Activated CD4-positive, alpha-beta T cell treated with anti-CD3 and anti-CD28 coated beads for 4 hours (primary cell): ENCODE data around the gene RNF186.
"Not testable (repeated sequence)": the region's sequence is repeated elsewhere in the genome, so short reads cannot be mapped to it uniquely, and the experiment has no call there.

Experiments used
- DNase-seq, 2 donors: peaks; one replicate each; pipeline ENCODE4 v3.0.0-alpha.2; 2020

The RNF186 gene

DNA sequence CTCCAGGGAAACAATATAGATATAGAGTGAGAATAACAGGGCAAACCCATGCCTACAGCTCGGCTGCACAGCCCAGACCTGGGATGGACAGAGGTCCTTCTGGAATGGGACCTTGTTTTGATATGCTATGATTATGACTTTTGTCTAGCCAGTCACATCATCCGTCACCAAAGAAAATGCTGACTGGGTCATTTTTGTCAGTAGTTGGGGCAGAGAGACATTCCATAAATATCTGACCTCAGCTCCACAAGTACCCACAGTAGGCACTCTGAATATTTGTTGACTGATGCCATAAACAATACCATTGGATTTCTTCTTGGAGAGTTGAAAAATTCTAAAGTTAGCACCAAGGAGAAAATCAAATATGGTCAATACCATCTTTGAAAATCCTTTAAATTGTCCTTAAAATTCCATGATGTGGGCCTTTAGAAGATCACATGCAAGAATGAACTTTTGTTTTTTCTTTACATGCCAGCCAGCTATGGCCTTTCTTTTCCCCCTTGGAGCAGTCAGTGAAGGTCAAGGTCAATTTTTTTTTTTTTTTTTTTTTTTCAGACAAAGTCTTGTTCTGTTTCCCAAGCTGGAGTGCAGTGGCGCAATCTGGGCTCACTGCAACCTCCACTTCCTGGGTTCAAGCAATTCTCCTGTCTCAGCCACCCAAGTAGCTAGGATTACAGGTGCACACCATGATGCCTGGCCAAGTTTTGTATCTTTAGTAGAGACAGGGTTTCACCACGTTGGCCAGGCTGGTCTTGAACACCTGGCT lies 22.7 kb downstream of the RNF186 start:
- no peak for DNase-seq

DNA sequence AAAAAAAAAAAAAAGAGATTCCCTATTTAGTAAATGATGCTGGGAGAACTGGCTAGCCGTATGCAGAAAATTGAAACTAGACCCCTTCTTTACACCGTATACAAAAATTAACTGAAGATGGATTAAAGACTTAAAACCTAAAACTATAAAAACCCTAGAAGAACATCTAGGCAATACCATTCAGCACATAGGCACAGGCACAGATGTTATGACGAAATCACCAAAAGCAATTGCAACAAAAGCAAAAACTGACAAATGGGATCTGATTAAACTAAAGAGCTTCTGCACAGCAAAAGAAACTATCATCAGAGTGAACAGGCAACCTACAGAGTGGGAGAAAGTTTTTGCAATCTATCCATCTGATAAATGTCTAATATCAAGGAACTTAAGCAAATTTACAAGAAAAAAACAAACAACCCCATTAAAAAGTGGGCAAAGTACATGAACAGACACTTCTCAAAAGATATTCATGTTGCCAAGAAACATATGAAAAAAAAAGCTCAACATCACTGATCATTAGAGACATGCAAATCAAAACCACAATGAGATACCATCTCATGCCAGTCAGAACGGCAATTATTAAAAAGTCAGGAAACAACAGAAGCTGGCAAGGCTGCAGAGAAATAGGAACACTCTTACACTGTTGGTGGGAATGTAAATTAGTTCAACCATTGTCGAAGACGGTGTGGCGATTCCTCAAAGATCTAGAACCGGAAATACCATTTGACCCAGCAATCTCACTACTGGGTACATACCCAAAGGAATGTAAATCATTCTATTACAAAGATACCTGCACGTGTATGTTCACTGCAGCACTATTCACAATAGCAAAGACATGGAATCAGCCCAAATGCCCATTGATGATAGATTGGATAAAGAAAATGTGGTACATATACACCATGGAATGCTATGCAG lies 24.8 kb downstream of the RNF186 start:
- not testable (repeated sequence) for DNase-seq

GRCh38 chr1:19786988-19787423 lies 28.1 kb downstream of the RNF186 start:
- no peak for DNase-seq

GRCh38 chr1:19785660-19786059 lies 29.4 kb downstream of the RNF186 start:
- no peak for DNase-seq

GRCh38 chr1:19780267-19780877 lies 34.7 kb downstream of the RNF186 start:
- DNase-seq = no peak

DNA sequence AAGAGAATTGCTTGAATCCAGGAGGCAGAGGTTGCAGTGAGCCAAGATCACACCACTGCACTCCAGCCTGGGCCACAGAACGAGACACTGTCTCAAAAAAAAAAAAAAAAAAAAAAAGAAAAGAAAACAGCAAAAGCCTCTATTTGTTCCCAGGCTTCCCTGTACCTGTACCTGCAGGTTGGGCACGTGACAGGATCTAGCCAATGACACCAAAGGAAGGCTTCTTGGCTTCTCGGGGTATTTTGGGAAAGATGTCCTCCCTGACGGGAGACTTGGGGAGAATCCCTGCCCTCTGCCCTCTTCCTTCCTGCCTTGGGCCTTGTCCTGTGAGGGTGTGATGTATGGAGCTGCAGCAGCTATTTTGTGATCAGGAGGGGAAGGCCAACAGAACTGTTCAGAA lies 38.1 kb downstream of the RNF186 start:
- DNase-seq = no peak

GRCh38 chr1:19776287-19776686 lies 38.8 kb downstream of the RNF186 start:
- DNase-seq = no peak

DNA sequence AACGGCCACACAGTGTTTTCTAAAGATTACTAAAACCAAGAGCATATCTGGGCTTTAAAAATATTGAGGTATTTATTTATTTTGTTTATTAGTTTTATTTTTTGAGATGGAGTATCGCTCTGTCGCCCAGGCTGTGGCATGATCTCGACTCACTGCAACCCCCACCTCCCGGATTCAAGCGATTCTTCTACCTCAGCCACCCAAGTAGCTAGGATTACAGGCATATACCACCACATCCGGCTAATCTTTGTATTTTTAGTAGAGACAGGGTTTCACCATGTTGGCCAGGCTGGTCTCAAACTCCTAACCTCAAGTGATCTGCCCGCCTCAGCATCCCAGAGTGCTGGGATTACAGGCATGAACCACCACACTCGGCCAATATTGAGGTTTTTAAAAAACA lies 39.3 kb downstream of the RNF186 start:
- no peak for DNase-seq

GRCh38 chr1:19775317-19775716 lies 39.8 kb downstream of the RNF186 start:
- DNase-seq = no peak

- DNase-seq = no peak
Observed at GRCh38 chr1:19774180-19774785, 40.8 kb downstream of the RNF186 start.

- no peak for DNase-seq
Observed at GRCh38 chr1:19773485-19773884, 41.6 kb downstream of the RNF186 start.

GRCh38 chr1:19772053-19772452 lies 43.0 kb downstream of the RNF186 start:
- no peak for DNase-seq

DNA sequence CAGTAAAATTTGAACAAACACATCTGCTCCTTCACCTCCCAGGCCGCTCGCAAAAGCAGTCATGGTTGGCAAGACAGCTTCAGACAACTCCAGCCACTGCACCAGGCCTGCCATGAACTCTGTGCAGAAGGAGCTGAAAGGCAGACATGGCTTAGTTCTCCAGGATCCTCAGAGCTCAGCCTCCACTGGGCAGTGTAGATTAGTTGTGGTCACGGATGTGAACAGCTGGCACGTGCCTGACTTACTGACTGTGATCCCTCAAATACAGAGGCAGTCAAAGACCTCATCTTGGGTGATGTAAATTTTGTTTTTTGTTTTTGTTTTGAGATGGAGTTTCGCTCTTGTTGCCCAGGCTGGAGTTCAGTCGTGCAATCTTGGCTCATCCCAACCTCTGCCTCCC lies 43.7 kb downstream of the RNF186 start:
- no peak for DNase-seq

DNA sequence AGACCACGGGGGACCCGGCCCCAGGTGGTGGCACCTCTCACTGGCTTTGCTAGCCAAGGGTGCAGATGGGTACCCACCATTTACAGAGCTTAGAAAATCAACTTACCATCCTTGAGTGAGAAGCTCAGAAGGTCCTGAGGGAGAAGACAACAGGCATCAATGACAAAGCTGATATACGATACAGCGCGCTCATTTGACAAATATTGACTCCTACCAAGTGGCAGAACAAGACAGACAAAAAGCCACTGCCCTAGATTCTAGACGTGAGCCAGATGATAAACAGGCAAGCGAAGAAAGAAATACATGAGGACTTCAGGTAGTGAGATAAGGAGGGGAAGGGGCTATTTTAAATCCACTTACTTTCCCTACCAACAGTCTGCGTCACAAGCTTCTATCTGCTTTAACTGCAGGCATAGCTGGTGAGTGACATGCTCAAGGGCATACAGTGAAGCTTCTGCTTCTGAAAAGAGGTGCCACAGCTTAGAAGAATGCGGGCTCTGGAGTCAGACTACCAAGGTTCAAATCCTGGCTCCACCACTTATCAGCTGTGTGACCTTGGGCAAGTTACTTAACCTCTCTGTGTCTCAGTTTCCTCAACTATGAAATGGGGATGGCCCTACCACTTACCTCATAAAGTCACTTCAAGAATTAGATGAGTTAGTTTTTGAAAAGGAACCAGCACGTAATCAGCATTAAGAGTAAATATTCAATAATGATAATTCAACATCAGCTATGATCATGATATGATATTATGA lies 44.5 kb downstream of the RNF186 start:
- DNase-seq = no peak

GRCh38 chr1:19769211-19769932 lies 45.7 kb downstream of the RNF186 start:
- DNase-seq = no peak

GRCh38 chr1:19768353-19769210 lies 46.5 kb downstream of the RNF186 start:
- no peak for DNase-seq

DNA sequence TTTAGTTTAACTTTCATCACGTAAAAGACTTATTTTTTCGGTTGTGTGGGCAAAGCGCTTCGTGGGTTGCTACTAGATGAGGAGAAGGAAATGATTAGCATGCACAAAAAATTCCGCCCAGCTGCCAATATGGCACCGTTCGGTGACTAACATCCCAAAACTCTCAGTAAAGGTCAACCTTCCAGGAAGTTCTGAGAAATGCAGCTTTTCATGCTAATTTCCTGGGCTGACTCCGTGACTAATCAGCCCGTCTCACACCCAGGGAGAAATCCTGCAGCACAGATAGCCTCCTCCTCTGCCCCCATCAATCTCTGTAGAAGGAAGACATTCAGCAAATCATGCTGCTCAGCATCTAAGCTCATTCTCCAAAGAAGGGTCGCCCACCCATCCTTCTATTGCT lies 49.5 kb downstream of the RNF186 start:
- DNase-seq = peak; percentile 9 to 16

- no peak for DNase-seq
Observed at GRCh38 chr1:19764848-19765247, 50.2 kb downstream of the RNF186 start.
